ENCODE data around the gene APPL2. TPM values are rescaled to one million over a fixed set of nuclear protein-coding genes. Genes with fewer than 3 reads are reported as not detected.

APPL2 gene
- polyA plus RNA-seq, 1 donor from 2014 or later, result 47.0 TPM

GRCh38 chr12:105240228-105240627 lies 4.3 kb upstream of the APPL2 start:
- Histone ChIP-seq H3K9me2 (ENCODE audit: insufficient read depth, low read length) (no peaks in the 10 kb centered on the region), H3K27me3 (ENCODE audit: insufficient read depth, low read depth, low read length) (no peaks in the 10 kb centered on the region), H3K4me3 (ENCODE audit: low read length) (no peak overlapping the region), H3K79me2 (replicated peaks; ENCODE audit: insufficient read depth, low read length) (peaks cover 1% of the 10 kb centered on the region), H3K36me3 (ENCODE audit: insufficient read depth, low read length) (no peaks in the 10 kb centered on the region), H3K9me3 (ENCODE audit: low read length) (no peaks in the 10 kb centered on the region), H4K20me1 (ENCODE audit: insufficient read depth) (no peaks in the 10 kb centered on the region), H3K9ac (ENCODE audit: low read length) (no peak overlapping the region), H3F3A (ENCODE audit: insufficient read depth, low read length, poor library complexity, severe bottlenecking) (no peaks in the 10 kb centered on the region), H2AFZ (ENCODE audit: low read depth, low read length) (no peak overlapping the region), H3K4me2 (ENCODE audit: low read length) (no peak overlapping the region), H3K27ac (ENCODE audit: low read length) (no peak overlapping the region)
- TF ChIP-seq CTCF (IDR thresholded peaks at IDR 0.05; ENCODE audit: poor library complexity, severe bottlenecking) (no peak), RAD21 (conservative IDR thresholded peaks at IDR 0.05) (no peak), REST (IDR thresholded peaks at IDR 0.05; ENCODE audit: borderline replicate concordance) (no peak), EZH2 (IDR thresholded peaks at IDR 0.05; ENCODE audit: borderline replicate concordance, insufficient read depth, low read length, poor library complexity, severe bottlenecking) (no peak), EP300 (conservative IDR thresholded peaks at IDR 0.05; ENCODE audit: poor library complexity, severe bottlenecking) (no peak), POLR2AphosphoS5 (IDR thresholded peaks at IDR 0.05) (no peak), MXI1 (conservative IDR thresholded peaks at IDR 0.05; ENCODE audit: poor library complexity, severe bottlenecking) (no peak), SMC3 (conservative IDR thresholded peaks at IDR 0.05; ENCODE audit: poor library complexity) (no peak), TAF1 (IDR thresholded peaks at IDR 0.05; ENCODE audit: low read depth) (no peak)

- H3K79me2 ChIP-seq (replicated peaks; ENCODE audit: insufficient read depth, low read length), result peaks cover 11% of the 10 kb centered on the region
- no peaks in the 10 kb centered on the region for H3K9me2 ChIP-seq (ENCODE audit: insufficient read depth, low read length)
- H3K36me3 ChIP-seq (ENCODE audit: insufficient read depth, low read length), result no peaks in the 10 kb centered on the region
- no peaks in the 10 kb centered on the region for H3K27me3 ChIP-seq (ENCODE audit: insufficient read depth, low read depth, low read length)
- no peak overlapping the region for H3K27ac ChIP-seq (ENCODE audit: low read length)
- H3K4me2 ChIP-seq (ENCODE audit: low read length), result no peak overlapping the region
- H3K9me3 ChIP-seq (ENCODE audit: low read length), result no peaks in the 10 kb centered on the region
- TF ChIP-seq SMC3 (conservative IDR thresholded peaks at IDR 0.05; ENCODE audit: poor library complexity), result no peak
- TF ChIP-seq POLR2AphosphoS5 (IDR thresholded peaks at IDR 0.05), result no peak
- TF ChIP-seq EZH2 (IDR thresholded peaks at IDR 0.05; ENCODE audit: borderline replicate concordance, insufficient read depth, low read length, poor library complexity, severe bottlenecking), result no peak
- no peak for TF ChIP-seq CTCF (IDR thresholded peaks at IDR 0.05; ENCODE audit: poor library complexity, severe bottlenecking)
- TF ChIP-seq MXI1 (conservative IDR thresholded peaks at IDR 0.05; ENCODE audit: poor library complexity, severe bottlenecking), result no peak
- H3F3A ChIP-seq (ENCODE audit: insufficient read depth, low read length, poor library complexity, severe bottlenecking), result no peaks in the 10 kb centered on the region
- H2AFZ ChIP-seq (ENCODE audit: low read depth, low read length), result no peak overlapping the region
- H4K20me1 ChIP-seq (ENCODE audit: insufficient read depth), result no peaks in the 10 kb centered on the region
- H3K4me3 ChIP-seq (ENCODE audit: low read length), result no peak overlapping the region
- H3K9ac ChIP-seq (ENCODE audit: low read length), result no peak overlapping the region
Measured at GRCh38 chr12:105239304-105239703, 3.3 kb upstream of the APPL2 start.
